GM19438 (cell line): ENCODE data around the gene SPOCK1.

Experiments
- ATAC-seq: cut with Tn5 transposase; IDR thresholded peaks from one replicate; pipeline ENCODE4 v1.9.1; 2021; ENCODE audit warnings: low read depth; ENCODE audit not compliant: unreplicated experiment

Gene SPOCK1

DNA sequence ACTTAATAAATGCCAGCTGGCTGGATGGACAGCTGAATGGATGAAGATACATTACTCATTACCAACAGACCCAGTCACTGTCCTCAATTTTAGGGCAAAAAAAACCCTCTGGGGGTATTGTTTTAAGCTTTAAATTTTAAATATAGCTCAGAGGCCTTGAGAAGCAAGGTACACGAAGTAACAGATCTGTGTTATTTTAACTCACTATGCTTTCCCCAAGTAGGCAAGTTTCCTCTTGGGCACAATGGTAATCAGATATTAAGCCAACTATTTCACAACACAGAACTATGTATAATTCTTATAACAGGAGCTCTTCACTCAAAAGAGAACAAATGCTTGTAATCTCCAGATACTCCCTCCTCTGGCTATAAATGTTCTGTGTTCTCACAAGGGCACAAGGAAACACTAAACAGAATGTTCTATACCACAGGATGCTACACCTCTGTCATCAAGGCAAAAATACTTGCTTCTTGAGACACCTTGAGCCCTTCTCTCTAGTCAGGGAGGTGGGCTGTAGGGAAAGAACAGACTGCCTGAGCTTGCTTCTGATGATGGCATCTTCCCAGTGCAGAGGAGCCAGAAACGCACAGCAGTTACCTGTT, 443.8 kb downstream of the SPOCK1 start:
- ATAC-seq, result no peak

GRCh38 chr5:137054792-137055191, 444.3 kb downstream of the SPOCK1 start:
- ATAC-seq, result no peak

DNA sequence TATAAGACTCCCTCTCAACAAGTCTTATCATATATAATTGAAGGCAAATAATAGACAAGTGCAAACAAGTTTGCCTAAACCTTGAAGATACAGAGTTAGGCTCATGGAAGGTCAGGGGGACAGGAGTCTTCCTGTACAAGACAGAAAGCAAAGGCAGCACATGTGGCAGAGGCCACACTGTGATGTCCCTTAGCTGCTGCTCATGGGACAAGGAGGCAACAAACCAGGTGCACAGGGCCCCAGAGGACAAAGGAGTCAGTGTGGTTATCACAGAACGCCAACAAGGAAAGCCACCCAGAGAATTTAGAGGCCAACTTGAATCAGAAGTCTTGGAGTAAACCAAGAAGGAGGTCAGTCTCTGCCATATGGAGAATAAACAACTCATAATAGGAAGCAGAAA, 444.8 kb downstream of the SPOCK1 start:
- no peak for ATAC-seq

- ATAC-seq, result no peak
Observed at GRCh38 chr5:137051161-137051560, 448.0 kb downstream of the SPOCK1 start.

- no peak for ATAC-seq
Observed at GRCh38 chr5:137040641-137041340, 458.3 kb downstream of the SPOCK1 start.

GRCh38 chr5:137040024-137040423, 459.1 kb downstream of the SPOCK1 start:
- ATAC-seq, result no peak

- ATAC-seq, result no peak
Observed at GRCh38 chr5:137037848-137038247, 461.3 kb downstream of the SPOCK1 start.

- no peak for ATAC-seq
Observed at GRCh38 chr5:137036640-137037039, 462.5 kb downstream of the SPOCK1 start.

GRCh38 chr5:137035480-137035878, 463.6 kb downstream of the SPOCK1 start:
- ATAC-seq, result no peak

DNA sequence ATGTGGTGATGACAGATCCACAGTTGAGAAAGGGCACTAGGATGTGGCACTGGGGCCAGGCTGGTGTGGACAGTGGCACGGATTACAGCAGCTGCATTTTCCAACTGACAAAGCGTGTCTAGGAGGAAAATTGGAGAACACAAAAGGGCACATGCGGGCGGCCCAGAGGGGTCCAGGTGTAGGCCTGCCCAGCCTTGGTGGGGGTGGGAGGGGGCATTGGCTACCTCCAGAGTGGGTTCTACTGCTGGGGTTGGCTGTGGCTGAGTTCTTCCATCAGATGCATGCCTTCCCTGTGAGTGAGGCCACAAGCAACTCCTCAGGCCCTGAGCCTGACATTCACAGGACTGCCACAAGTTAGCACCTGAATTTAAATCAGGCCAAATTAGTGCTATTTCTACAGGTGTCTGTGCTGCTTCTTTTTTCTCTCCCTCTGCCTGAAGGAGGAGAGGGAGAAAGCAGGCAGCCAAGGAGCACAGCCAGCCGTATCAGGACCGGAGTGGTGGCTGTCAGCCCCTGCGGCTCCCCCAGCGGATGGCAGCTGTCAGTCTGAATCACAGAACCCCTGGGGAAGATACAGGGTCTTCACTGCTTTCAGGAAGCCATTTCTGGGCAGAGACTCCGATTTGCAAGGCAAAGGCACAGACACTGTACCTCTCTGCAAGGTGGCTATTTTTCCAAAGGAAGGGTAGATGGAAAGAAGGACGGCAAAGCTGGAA, 464.2 kb downstream of the SPOCK1 start:
- no peak for ATAC-seq

DNA sequence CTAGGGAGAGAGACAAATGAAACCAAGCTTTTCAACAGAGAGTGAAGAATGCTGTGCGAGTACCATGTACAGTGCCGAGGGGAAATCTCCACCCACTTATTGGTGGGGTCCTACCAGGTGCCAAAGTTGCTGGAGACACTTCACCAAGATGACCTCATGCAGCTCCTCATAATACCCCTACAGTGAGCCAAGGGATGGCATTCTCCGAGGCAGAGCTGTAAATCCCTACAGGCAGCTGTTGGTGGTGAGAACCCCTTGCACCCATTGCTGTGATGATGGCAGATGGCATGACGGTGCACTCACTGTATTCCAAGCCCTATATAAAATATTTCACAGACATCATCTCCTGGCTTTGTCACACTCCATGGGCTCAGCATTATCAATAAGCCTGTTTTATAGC, 464.9 kb downstream of the SPOCK1 start:
- no peak for ATAC-seq

- ATAC-seq, result no peak
Observed at GRCh38 chr5:137032929-137033328, 466.2 kb downstream of the SPOCK1 start.

DNA sequence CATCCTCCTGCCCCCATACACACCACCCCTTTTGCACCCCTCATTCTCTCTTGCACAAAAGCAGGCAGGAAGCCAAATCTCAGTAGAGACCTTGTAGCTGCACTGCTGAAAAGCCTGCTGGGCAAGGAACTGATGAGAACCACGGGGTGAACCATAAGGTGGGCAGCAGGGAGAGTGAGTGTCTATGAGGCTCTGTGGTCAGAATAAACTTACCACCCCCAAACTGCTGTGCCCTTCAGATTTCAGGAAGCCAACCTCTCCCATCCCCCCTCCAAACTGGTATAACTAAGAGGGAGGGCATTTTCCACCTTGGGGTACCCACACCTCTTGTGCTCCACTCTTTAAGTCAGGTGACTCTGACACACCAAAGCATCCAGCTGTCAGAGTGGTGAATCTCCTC, 471.4 kb downstream of the SPOCK1 start:
- ATAC-seq, result no peak

DNA sequence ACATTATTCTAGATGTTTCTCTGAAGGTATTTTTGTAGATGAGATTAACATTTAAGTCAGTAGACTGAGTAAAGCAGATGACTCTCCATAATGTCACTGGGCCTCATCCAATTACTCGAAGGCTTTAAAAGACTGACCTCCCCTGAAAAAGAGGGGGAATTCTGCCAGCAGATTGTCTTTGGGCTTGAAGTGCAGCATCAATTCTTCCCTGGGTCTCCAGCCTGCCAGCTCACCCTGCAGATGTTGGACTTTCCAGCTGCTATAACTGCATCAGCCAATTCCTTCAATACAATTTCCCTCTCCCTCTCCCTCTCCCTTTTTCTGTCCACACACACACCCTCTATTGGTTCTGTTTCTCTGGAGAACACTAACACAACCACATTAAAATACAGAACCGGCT, 472.8 kb downstream of the SPOCK1 start:
- ATAC-seq, result no peak

- ATAC-seq, result no peak
Observed at GRCh38 chr5:137024044-137024443, 475.1 kb downstream of the SPOCK1 start.

- no peak for ATAC-seq
Observed at GRCh38 chr5:137023371-137023770, 475.8 kb downstream of the SPOCK1 start.

DNA sequence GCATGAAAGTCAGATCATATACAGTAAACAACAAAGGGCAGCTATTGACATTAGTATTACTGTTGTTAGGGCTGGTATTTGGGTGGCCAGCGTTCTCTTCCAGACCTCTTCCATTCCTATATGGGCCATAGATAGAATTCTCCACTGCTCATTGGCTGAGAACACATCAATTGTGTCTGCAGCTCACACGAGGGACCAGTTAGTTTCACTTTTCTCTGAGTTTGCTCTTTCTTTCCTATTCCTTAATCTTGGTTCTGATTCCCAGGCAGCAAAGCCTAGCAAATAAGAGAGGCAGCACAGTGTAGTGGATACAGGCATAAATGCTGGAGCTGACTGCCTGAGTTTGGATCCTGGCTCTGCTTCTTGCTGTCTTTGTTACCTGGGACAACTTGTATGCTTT, 476.4 kb downstream of the SPOCK1 start:
- no peak for ATAC-seq

- no peak for ATAC-seq
Observed at GRCh38 chr5:137022043-137022442, 477.1 kb downstream of the SPOCK1 start.

GRCh38 chr5:137019229-137019628, 479.9 kb downstream of the SPOCK1 start:
- no peak for ATAC-seq

DNA sequence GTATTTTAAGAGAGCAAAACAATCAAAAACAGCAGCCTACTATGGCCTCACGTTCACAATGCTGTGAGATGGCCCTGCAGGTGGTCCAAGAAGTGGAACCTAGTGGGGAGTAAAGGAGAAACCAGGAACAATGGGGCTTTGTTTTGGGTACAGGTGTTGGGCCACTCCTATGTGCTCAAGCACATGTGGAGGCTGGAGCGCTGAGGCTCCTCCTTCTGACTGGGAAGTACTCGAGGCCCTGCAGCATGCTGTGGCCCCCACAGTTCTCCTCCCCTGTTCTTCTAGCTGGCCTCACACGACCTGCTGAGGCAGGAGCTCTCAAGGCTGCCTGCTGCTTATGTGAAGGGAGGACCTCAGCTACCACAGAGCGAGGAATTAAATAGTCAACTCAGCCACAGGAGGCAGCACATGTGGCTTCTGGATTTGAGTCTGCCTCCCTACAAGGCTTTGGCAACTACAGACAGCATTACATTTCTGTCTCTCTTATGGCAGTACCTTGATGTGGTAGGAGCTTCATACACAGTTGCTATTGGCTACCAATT, 482.3 kb downstream of the SPOCK1 start:
- ATAC-seq, result no peak

- ATAC-seq, result no peak
Observed at GRCh38 chr5:137015540-137016116, 483.5 kb downstream of the SPOCK1 start.
